Islet precursor cell (in vitro differentiated cells): ENCODE results near the gene ATP13A5.

ENCODE experiments used
- DNase-seq: peaks from one replicate; pipeline ENCODE4 v3.0.0-alpha.2; 2018

ATP13A5 gene

GRCh38 chr3:193250492-193250891 lies 128.1 kb downstream of the ATP13A5 start:
- no peak for DNase-seq

GRCh38 chr3:193248848-193249468 lies 129.6 kb downstream of the ATP13A5 start:
- no peak for DNase-seq

- DNase-seq: no peak
Measured at GRCh38 chr3:193243571-193243970, 135.0 kb downstream of the ATP13A5 start.

GRCh38 chr3:193241716-193242115 lies 136.8 kb downstream of the ATP13A5 start:
- DNase-seq: no peak

GRCh38 chr3:193240850-193241706 lies 137.5 kb downstream of the ATP13A5 start, which contains the start of gene PLAAT1:
Gene PLAAT1, plus strand, starts transcription at chr3:193241222. Its CDS starts 14,429 bp downstream, at chr3:193255651.
- DNase-seq: peak; percentile 91

GRCh38 chr3:193240436-193240849 lies 138.1 kb downstream of the ATP13A5 start:
- peak; percentile 87 for DNase-seq

- DNase-seq: no peak
Measured at GRCh38 chr3:193237030-193237429, 141.5 kb downstream of the ATP13A5 start.

- DNase-seq: no peak
Measured at GRCh38 chr3:193236599-193236998, 142.0 kb downstream of the ATP13A5 start.

- no peak for DNase-seq
Measured at GRCh38 chr3:193231201-193231600, 147.4 kb downstream of the ATP13A5 start.

- no peak for DNase-seq
Measured at GRCh38 chr3:193230610-193231009, 147.9 kb downstream of the ATP13A5 start.

GRCh38 chr3:193229851-193230420 lies 148.6 kb downstream of the ATP13A5 start:
- no peak for DNase-seq

- no peak for DNase-seq
Measured at GRCh38 chr3:193228206-193228605, 150.3 kb downstream of the ATP13A5 start.

GRCh38 chr3:193225302-193226125 lies 153.0 kb downstream of the ATP13A5 start:
- DNase-seq: peak; percentile 58
